GM10847 (cell line): ENCODE data around the gene ATF4.

ENCODE experiments used
- POLR2A ChIP-seq: IDR thresholded peaks from 2 replicates; pipeline ENCODE4 v1.6.1; 2011; ENCODE audit not compliant: insufficient read length; ENCODE audit errors: extremely low read depth

ATF4 gene

DNA sequence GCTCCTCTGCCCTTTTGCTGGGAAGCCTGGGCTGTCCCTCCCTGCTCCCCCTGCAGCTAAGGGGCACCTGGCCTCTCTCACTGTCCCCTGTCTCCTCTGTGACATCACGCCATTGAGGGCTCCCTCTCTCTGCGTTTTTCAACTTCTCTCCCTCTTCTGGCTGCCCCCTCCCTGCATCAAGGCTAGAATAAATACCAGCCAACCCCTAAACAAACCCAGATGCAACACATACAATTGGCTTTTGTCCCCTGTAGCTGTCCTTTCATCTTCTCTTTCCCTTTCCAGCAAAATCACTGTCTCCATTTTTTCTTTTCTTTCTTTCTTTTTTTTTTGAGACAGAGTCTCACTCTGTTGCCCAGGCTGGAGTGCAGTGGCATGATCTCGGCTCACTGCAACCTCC lies 21.6 kb upstream of the ATF4 start:
- no peak for TF ChIP-seq POLR2A

DNA sequence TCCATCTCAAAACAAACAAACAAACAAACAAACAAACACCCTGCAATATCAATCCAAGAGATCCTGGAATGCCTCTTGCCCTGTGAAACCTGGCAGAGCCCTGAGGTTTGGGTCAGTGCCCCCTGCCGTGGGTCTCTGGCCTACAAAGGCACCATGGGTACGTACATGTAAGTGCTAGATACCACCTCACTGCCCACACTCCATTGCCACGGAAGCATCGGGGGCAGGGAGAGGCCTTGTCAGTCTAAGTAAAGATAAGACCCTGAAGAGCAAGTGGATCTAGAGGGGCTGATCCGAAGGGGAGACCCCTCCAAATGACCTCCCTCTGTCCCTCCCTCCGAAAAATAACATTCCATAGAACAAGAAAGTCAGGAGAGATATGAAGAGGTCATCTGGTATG lies 20.3 kb upstream of the ATF4 start:
- no peak for TF ChIP-seq POLR2A

DNA sequence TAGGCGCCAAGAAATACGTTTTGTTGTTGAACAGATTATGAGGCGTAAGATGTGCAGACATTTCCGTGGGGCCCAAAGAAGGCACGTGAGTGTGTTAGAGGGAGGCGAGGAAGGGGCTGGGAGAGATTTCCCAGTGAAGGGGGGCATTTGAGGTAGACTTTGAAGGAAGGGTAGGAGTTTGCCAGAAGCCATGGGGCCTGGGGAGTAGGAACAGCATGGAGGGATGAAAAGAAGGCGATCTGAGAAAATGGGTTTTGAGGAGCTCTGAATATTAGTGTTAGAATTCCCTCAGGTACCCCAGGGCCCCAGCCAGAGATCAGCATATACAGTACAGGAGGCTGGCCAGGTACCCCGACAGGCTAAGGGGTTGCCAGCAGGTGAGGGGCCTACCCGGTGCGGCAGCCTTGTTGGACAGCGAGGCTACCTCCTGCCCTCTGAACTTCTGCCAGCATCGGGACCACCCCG lies 18.7 kb upstream of the ATF4 start:
- TF ChIP-seq POLR2A: no peak

DNA sequence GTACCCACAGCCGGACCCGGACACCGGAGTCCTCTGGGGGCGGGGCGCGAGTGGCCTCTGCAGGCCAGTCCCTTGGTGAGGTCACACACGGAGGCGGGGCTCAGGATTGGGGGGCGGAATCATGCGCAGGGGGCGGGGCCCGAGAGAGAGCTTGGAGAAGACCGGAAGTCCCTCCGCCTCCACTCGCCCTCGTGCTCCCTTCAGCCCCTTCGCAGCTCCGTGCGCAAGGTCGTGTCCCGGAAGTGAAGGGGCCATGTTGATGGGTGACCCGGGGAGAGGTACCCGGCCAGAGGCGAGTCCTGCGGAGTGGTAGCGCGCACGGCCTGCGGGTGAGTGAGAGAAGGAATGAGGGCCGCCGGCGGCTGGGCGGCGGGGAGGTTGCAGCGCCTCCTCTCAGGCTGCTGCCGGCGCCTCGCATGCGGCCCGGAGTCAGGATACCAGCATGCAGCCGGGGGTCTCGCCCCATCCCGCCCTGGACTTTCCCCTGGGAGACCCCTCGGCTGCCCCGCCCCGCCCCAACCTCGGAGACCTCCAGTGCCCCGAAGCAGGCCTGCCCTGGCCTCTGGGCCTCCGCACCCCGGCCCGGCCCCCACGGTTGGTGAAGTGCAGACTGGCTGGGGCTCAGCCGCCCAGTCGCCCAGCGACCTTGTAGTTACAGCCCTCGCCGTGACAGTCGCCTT lies 18.1 kb upstream of the ATF4 start, which contains the start of gene MIEF1:
Gene MIEF1, plus strand, starts transcription at position 182 of the 680 bp plus-strand sequence. CDS start 9,005 bp downstream, outside the sequence.
- peak; percentile 59 for TF ChIP-seq POLR2A

DNA sequence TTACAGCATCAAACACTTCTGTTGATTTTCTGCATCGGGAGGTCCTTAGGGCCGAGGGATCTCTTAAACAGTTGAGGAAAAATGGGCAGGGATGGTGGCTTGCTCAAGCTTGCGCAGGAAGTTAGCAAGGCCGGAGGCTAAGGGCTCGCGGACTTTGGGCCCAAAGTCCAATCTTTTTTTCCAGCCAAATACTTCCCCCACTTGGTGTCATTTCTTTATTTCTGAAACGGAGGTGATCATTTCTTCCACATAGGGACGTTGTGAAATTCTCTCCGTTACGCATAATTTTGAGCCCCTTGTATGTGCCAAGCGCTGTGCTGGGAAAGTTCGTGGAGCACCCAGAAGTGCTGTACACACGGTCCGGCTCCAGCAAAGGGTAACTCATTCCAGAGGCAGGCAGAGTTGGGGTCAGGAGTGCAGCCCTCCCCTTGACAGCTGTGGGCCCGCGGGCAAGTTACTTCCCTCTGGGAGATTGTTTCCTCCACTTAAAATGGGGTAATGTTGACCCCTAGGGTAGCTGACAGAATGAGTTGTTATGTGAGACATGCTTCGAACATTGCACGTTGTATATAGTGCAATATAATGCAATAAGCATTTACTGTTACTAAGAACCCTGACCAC lies 17.5 kb upstream of the ATF4 start:
- no peak for TF ChIP-seq POLR2A

DNA sequence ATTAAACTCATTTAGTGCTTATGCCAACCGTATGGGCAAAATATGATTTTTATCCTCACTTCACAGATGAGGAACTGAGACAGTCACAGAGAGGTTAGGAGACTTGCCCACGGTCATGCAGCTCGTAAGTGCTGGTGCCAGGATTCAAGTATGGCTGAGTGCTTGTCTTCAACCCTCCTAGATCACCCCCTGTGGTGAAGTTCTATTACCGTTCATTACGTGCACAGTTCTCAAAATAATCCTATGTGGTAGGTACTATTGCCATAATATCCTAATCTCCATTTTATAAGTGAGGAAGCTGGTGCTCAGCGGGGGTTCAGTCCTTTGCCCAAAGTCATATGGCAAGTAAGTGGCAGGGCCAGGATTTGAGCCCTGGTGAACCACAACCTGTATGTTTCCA lies 16.7 kb upstream of the ATF4 start:
- no peak for TF ChIP-seq POLR2A

DNA sequence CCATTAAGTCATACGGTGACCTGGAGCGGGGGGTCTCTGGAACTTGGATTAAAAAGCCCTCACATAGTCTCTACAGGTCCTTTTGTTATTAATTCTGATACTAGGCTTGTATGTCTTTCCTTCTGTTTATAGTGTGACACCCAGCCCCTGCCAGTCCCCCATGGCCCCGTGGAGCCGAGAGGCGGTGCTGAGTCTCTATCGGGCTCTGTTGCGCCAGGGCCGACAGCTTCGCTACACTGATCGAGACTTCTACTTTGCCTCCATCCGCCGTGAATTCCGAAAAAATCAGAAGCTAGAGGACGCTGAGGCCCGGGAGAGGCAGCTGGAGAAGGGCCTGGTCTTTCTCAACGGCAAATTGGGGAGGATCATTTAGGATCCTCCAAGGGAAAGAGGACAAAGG lies 16.3 kb upstream of the ATF4 start:
- no peak for TF ChIP-seq POLR2A

DNA sequence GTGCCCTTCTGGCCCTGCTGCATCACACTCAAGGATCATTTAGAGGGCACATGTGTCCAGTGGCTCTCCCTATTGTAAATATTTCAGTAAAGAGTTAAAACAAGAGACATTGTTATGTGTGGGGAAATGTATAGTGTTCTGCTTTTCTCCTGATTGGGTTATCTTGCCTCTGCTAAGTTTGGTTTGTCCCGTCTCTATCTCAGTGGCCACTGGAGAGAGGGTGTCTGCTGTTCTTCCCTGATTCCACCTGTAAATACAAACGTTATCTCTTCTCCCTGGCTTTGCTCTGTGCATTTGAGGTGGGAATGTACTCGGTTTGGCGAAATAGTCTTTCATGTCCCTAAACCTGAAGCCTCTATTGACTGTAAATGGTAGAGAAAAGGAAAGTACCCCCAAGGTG lies 12.0 kb upstream of the ATF4 start:
- no peak for TF ChIP-seq POLR2A

DNA sequence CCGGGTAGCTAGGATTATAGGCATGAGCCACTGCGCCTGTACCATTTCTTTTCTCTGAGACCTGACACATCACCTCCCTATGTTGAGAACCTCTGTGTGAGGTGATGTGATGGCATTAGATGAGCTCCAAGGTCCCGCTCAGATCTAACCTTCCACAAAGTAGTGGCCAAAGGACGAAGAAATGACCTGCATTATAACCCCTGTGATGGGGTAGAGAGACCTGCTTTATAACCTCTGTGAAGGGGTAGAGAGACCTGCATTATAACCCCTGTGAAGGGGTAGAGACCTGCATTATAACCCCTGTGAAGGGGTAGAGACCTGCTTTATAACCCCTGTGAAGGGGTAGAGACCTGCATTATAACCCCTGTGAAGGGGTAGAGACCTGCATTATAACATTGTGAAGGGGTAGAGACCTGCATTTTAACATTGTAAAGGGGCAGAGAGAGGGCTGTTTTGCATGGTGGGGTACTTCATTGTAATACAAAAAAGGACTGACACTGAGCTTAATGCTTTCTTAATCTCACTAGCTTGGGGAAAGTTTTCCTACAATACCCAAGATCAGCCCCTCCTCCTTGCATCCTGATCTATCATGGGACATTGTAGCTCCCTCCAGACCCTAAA lies 9.7 kb upstream of the ATF4 start:
- TF ChIP-seq POLR2A: no peak

DNA sequence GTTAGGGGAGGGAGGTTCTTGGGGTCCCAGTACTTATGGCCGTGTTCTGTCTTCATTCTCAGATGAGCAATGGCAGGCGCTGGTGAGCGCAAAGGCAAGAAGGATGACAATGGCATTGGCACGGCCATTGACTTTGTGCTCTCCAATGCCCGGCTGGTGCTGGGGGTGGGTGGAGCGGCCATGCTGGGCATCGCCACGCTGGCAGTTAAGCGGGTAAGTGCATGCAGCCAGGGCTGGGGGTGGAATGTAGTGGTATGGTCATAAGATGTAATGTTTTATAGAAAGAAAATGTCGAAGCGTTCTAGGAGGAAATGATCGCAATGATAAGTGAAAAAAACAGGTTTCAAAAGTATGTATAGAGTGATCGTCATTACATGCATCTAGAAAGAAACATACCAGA lies 9.1 kb upstream of the ATF4 start:
- no peak for TF ChIP-seq POLR2A

DNA sequence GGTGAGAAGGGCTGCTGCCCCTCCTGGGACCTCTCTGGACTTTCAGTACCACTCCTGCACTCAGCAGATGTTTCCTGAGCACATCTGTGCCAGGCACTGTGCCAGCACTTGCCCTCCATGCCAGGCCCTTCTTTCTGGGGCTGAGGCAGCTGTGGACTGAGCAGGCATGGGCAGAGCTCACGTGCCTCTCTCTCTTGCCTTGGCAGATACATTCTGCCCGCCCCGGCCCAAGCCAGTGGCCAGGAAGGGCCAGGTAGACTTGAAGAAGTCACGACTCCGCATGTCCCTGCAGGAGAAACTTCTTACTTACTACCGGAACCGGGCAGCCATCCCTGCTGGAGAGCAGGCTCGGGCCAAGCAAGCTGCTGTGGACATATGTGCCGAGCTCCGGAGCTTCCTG lies 8.3 kb upstream of the ATF4 start:
- TF ChIP-seq POLR2A: no peak

DNA sequence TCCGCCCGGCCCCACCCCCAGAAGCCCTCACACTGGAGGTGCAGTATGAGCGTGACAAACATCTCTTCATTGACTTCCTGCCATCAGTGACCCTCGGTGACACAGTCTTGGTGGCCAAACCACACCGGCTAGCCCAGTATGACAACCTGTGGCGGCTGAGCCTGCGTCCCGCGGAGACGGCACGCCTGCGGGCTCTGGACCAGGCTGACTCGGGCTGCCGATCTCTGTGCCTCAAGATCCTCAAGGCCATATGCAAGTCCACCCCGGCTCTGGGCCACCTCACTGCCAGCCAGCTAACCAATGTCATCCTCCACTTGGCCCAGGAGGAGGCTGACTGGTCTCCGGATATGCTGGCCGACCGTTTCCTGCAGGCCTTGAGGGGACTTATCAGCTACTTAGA lies 6.6 kb upstream of the ATF4 start:
- TF ChIP-seq POLR2A: no peak

DNA sequence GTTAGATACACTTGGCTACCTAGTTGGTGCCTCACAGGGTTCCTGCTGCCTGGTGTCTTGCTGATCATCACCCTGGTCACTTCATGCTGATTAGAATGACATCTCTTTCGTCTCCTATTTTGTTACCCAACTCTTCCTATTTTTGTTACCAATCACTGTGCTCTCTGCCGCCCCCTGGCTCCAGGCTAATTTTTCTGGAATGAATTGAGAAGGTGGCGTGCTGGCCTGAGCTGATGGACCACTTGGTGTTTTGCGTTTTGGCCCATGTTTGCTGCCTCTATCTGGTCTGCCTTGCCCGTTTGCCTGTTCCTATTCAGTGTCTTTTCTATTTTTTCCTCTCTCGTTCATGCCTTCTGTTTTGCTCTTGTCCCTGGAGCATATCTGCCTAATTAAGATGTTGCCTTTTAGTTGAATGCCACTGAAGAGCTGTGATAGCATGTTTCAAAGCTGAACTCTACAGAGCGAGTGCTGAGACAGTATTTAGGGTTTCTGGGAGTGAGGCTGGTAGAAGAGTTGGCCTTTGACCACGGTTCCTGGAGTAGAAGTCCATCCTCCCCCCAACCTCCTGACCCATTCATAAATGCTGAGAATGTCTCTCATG lies 5.9 kb upstream of the ATF4 start:
- no peak for TF ChIP-seq POLR2A

DNA sequence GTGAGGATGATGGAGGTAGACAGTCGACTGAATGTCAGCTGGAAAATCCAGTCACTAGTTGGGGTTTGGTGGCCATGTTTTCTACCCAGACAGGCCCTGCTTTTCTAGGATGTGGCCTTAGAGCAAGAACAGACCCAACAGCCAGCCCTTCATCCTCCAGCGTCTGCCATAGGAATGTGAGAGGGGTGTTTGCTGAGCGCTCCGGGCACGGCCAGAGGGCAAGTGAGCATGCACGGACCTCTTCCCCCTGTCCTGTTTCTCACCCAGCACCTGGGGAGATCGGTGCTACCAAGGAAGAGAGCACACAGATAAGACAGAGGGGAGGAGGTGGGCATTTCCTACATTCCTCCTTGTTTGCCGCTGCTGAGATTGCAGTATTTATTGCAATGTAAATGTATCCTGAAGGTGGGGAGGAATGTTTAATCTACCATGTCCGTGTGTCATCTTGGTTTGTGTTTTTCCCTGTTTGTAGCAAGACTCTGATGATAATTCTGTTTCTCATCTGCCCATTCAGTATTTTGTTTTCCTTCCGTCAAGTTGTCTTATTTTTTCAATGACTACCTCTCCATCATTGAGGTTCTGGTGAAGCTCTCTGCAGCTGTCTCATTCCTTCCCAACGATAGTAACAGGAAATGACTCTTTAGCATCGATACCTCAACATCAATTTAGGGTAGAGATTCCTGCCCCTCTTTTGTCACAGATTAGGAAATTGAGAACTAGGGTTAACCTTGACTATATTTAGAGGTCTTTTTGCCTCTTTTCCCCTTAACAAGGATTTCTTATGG lies 4.9 kb upstream of the ATF4 start:
- no peak for TF ChIP-seq POLR2A

DNA sequence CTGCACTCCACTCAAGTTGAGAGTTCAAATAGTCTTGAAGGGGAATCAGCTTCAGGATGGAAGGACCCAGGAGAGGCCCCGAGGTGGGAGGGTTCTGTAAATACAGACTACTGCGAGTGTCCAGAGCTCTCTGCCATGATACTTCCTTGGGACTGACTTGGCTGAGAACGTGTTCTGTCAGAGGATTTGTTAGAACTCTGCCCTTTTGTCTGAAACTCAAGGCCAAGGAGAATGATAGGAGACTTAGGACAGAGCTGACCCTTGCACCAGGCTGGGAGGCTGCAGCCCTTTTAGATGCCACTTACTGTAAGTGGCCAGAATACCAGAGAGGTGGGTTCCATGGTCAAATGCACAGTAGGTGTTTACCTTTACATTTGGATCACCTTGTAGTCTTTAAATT lies 2.9 kb upstream of the ATF4 start:
- TF ChIP-seq POLR2A: no peak
